Activated naive CD4-positive, alpha-beta T cell treated with anti-CD3 and anti-CD28 coated beads, Interleukin-2, amount 50 U/mL, for 24 hours (primary cell): Measurements from ENCODE around the gene VEZT.
"Not testable (repeated sequence)": the region's sequence is repeated elsewhere in the genome, so short reads cannot be mapped to it uniquely, and the experiment has no call there.

Experiments
- H3K27ac Mint-ChIP-seq: one replicate; pipeline ENCODE4 v1.8.0; 2021; ENCODE audit warnings: mild to moderate bottlenecking, mixed read lengths
- H3K27me3 Mint-ChIP-seq: one replicate; pipeline ENCODE4 v1.8.0; 2021; ENCODE audit warnings: mixed read lengths
- H3K36me3 Mint-ChIP-seq: one replicate; pipeline ENCODE4 v1.8.0; 2021; ENCODE audit warnings: mixed read lengths
- H3K4me1 Mint-ChIP-seq: one replicate; pipeline ENCODE4 v1.8.0; 2021; ENCODE audit warnings: mixed read lengths
- H3K4me3 Mint-ChIP-seq: one replicate; pipeline ENCODE4 v1.8.0; 2021; ENCODE audit warnings: mild to moderate bottlenecking, mixed read lengths
- H3K9me3 Mint-ChIP-seq: one replicate; pipeline ENCODE4 v1.8.0; 2021; ENCODE audit warnings: mixed read lengths

The VEZT gene

DNA sequence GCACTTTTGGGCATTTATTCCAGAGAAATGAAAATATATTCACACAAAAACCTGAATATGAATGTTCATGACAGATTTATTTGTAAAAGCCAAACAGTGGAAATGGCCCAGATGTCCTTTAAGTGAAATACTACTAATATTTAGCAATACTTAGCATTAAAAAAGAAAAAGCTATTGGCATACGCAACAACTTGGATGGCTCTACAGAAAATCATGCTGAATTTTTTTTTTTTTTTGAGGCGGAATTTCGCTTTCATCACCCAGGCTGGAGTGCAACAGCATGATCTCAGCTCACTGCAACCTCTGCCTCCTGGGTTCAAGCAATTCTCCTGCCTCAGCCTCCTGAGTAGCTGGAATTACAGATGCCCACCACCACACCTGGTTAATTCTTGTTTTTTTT is 24.5 kb upstream of the VEZT start:
- Mint-ChIP-seq H3K4me3 (no peak overlapping the region), H3K27me3 (no peaks in the 10 kb centered on the region), H3K4me1 (no peaks in the 10 kb centered on the region), H3K9me3 (no peaks in the 10 kb centered on the region), H3K36me3 (no peaks in the 10 kb centered on the region), H3K27ac (no peak overlapping the region)

DNA sequence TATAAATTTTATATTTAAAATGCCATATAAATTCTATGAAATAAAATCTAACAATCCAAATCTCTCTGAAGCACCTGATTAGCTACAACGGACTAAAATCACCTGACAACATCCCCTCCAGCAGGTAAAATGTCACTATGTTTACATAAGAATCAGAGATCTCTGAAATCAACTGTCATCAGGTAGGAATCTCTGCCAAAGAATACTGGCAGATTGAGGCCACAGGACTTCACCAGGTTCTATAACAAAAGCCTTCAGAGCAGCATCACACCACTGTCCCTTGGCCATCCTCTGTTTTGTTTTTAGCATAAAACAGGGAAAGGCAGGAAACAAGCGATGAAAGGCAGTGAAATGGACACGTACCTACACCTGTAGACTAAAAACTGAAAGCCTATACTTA is 22.5 kb upstream of the VEZT start:
- Mint-ChIP-seq H3K27me3 (no peaks in the 10 kb centered on the region), H3K9me3 (no peaks in the 10 kb centered on the region), H3K36me3 (no peaks in the 10 kb centered on the region), H3K4me3 (no peak overlapping the region), H3K27ac (no peak overlapping the region), H3K4me1 (no peaks in the 10 kb centered on the region)

DNA sequence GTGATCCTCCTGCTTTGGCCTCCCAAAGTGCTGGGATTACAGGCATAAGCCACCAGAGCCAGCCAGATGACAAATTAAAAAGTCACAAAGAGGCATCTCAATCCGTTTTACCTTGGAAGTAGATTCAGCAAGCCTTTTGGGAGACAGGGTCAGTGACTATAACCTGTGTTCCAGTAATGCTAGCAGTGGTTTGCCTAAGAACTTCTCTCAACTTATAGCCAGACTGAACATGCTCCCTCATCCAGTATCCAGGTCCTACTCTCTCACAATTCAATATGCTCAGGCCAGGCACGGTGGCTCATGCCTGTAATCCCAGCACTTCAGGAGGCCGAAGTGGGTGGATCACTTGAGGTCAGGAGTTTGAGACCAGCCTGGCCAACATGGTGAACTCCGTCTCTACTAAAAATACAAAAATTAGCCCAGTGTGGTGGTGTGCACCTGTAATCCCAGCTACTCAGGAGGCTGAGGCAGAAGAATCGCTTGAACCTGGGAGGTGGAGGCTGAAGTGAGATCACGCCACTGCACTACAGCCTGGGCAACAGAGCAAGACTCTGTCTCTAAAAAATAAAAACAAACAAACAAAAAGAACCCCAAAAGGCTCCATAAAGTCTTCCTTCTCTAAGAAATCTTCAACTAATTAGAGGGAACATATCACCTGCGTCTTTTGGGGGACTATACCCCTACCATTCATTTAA is 20.6 kb upstream of the VEZT start:
- H3K9me3 Mint-ChIP-seq, H3K36me3 Mint-ChIP-seq, H3K27ac Mint-ChIP-seq, H3K4me3 Mint-ChIP-seq, H3K4me1 Mint-ChIP-seq, H3K27me3 Mint-ChIP-seq: not testable (repeated sequence)

DNA sequence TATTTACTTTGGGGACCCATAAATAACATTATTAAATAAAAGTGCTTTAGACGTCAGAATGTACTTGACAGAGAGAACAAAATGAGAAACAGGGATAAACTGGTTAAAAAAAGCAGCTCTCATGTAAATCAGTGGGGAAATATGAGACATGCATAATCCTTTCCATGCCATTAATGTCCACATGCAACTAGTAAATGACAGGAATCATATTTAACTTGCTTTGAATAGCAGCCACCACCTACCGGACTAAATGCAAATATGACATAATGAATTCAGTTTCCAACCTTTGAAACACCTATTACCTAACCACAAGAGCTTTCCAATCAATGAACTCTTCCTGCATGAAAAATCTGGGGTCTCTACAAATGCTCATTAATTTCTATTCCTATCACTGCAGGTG is 20.0 kb upstream of the VEZT start:
- H3K27ac Mint-ChIP-seq, result no peak overlapping the region

DNA sequence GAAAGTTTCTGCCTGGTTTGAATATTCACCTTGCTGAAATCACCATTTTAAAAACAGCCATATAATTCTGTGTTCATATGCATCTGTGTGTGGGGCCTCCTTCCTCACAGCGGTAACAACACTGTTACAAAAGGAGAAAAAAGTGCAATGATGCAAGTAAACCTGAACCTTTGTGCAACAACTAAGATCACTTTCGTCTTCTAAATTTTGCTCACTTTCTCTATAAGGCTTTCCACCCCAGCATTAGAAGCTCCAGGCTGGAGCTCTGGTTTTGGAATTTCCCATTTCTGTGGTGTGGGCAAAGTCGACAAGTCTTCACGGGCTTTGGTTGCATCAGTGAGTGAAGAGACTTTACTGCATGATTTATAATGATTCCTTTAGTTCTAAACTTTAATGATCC is 18.7 kb upstream of the VEZT start:
- Mint-ChIP-seq H3K4me3 (no peak overlapping the region), H3K9me3 (no peaks in the 10 kb centered on the region), H3K4me1 (peaks cover 13% of the 10 kb centered on the region), H3K27me3 (no peaks in the 10 kb centered on the region), H3K27ac (no peak overlapping the region), H3K36me3 (no peaks in the 10 kb centered on the region)

More for the DNA sequence above, 20.0 kb upstream of the VEZT start:
- Mint-ChIP-seq H3K9me3 (no peaks in the 10 kb centered on the region), H3K4me3 (no peak overlapping the region), H3K27me3 (no peaks in the 10 kb centered on the region), H3K36me3 (no peaks in the 10 kb centered on the region), H3K4me1 (peaks cover 5% of the 10 kb centered on the region)

DNA sequence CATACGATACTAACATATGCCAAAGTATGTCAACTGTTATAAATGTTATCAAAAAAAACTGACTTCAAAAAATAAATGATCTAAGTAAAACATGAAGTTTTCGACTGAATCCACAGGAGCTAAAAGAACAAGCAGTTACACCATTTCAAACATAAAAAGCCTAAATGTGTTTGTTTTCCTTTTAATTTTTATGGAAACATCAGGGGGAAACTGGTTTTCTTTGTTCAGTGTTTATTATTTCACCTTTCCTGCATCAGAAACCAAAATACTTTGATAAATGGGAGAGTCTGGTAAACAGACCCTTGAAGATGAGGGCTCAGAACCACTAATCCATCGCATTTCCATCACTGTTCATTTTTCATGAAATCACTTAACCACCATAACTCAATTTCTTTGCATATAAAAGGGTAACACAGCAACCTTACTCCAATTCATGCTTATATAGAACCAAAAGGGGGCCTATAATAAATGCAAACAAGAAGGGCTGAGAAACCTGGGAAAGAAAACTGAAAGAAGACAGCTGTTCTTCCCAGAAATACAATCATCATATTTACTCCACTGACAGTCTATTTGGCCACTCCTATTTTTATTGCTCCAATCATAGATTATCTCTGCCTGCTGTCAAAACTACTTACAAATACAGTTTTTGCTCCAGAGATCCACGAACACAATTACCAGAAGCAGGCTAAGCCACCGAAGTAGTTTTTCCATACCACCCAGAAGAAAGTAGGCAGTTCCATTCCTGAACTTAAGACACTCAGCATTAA is 17.3 kb upstream of the VEZT start:
- H3K4me1 Mint-ChIP-seq, result peaks cover 13% of the 10 kb centered on the region
- H3K4me3 Mint-ChIP-seq, result no peak overlapping the region
- H3K27ac Mint-ChIP-seq, result no peak overlapping the region
- H3K9me3 Mint-ChIP-seq, result no peaks in the 10 kb centered on the region
- no peaks in the 10 kb centered on the region for H3K36me3 Mint-ChIP-seq
- no peaks in the 10 kb centered on the region for H3K27me3 Mint-ChIP-seq

DNA sequence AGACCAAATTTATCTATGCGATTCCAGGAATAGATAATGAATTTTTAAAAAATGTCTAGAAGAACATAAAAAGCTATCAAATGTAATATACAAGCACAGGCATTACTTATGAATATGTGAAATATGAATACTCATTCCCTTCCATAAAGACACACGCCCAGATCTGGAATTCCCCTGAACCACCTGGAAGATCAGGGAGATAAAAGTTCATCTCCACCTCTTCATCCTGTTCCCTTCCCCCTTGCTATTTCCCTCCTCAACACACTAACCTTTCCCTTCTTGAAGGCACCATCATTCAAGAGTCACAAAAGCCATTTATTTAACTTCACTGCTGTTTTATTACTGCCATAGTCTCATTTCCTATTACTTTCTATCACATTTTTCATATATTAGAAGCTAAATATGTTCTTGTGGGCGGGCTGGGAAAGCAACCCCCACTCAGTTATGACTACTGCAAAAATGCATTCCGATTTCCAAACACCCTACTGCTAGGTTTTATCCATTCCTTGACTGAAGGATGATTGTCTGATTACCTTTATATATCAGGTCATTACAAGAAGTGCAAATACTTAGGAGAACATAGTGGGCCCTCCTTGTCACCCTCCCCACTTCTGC is 16.4 kb upstream of the VEZT start:
- no peaks in the 10 kb centered on the region for H3K9me3 Mint-ChIP-seq
- H3K4me3 Mint-ChIP-seq, result no peak overlapping the region
- no peaks in the 10 kb centered on the region for H3K36me3 Mint-ChIP-seq
- H3K27ac Mint-ChIP-seq, result no peak overlapping the region
- H3K4me1 Mint-ChIP-seq, result peaks cover 13% of the 10 kb centered on the region
- H3K27me3 Mint-ChIP-seq, result no peaks in the 10 kb centered on the region

DNA sequence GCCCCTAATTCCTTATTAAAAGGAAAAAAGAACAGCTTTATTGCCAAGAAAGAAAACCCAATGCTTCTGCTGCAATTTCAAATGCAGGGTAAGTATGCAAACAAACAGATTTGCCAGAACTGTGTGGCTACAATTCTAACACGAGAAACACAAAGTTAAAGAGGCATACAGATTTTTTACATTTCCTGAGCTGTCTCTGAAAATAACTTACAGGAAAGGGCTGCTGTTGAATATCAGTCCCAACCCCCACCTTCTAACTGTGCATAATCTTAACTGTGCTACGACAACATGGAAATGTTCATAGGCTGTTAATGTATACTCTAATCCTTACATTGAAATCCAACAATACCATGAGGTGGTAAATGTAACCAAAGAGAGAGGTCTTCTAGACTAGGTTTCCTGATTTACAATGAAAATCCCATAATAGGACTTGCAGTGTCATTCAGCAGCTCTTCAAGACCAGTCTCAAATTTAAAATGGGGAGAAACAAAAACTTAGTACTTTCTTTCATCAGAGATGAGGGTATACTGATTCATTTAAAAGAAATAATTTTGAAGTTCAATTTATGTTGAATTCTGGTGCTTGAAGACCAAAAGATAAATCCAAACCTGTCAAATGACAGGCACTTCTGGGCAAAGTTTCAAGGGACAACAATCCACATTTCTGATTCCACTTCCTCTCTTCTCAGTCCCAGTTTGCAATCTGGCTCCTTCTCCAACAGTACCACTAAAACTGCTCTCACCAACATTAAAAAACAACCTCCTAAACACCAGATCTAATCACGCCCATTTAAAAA is 14.7 kb upstream of the VEZT start:
- Mint-ChIP-seq H3K4me3 (no peak overlapping the region), H3K9me3 (no peaks in the 10 kb centered on the region), H3K4me1 (peaks cover 13% of the 10 kb centered on the region), H3K27ac (no peak overlapping the region), H3K27me3 (no peaks in the 10 kb centered on the region), H3K36me3 (no peaks in the 10 kb centered on the region)

DNA sequence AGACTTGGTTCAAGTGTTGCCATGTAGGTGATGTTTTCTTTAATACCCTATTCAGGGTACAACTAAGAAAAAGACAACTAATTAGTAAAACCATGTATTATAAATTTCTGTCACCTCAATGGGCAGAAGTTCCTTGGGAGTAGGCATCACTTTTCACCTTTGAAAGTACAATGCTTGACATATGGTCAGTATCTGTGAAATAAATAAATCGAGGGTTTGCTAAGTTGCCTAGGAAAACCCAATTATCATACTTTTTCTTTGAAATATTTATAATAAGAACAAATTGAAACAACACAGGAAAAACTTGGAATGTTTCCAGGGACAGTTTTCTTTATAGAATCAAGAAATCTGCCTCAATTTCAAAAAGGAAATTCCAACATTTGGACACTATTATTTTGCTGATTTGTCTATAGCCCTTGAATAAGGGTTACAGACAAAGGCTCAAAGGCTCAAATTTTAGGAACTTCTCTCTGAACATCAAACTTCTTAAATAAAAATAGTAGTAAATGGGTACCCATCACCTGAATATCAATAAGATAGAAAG is 14.0 kb upstream of the VEZT start:
- Mint-ChIP-seq H3K36me3 (no peaks in the 10 kb centered on the region), H3K4me3 (no peak overlapping the region), H3K27me3 (no peaks in the 10 kb centered on the region), H3K9me3 (no peaks in the 10 kb centered on the region), H3K4me1 (peaks cover 13% of the 10 kb centered on the region), H3K27ac (no peak overlapping the region)

DNA sequence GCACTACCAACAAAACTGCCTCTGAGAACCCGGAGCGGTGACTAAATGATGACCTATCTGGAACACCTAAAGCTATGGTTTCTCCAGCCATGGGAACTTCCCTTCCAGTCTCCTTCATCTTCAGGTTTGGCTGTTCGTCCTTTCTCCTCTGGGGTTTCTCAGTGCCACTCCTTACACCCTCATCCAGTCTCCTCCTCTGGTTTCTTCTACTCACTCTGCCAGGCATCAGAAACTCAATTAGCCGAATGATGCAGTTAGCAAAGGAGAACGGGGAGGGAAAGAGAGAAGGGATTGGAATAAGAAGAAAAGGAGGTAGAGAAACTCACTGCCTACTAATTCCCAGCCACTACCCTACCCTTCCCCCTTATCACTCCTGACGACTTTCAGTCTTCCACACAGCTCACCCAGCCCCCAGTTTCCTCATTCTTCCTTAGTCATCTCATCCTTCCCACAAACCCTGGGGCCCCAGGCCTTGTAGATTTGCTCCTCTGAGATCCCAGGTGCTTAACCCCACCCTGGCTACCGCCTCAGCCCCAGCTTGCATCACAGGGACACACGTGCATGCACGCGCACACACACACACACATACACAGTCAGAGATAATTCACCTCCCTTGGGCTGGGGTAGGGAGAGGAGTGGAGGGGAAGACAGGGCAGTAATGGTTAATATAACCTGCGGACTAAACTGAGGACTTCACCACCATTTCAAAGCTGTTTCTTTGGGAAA is 13.3 kb upstream of the VEZT start:
- H3K4me1 Mint-ChIP-seq, result peaks cover 13% of the 10 kb centered on the region
- H3K27ac Mint-ChIP-seq, result no peak overlapping the region
- no peaks in the 10 kb centered on the region for H3K36me3 Mint-ChIP-seq
- no peak overlapping the region for H3K4me3 Mint-ChIP-seq
- no peaks in the 10 kb centered on the region for H3K9me3 Mint-ChIP-seq
- no peaks in the 10 kb centered on the region for H3K27me3 Mint-ChIP-seq

DNA sequence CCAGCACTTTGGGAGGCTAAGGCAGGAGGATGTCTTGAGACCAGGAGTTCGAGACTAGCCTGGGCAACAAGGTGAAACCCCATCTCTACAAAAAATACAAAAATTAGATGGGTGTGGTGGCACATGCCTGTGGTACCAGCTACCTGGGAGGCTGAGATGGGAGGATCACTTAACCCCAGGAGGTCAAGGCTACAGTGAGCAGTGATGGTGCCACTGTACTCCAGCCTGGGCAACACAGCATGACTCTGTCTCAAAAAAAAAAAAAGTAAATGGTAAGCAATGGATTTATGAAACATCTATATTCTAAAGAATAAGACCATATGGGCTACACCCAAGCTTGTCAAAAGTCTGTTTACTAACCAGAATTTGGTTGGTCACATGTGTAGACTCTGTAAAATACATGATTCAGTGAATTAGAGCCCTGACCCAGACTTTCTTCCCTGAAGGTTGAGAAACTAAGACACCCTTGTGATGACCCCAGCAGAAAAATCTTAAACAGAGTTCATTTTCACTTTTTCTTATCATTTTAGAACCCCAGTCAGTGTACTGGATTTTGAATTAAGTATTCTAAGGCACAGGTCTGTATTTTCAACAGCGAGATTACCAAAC is 12.5 kb upstream of the VEZT start:
- Mint-ChIP-seq H3K36me3 (no peaks in the 10 kb centered on the region), H3K27ac (no peak overlapping the region), H3K4me1 (peaks cover 13% of the 10 kb centered on the region), H3K4me3 (no peak overlapping the region), H3K27me3 (no peaks in the 10 kb centered on the region), H3K9me3 (no peaks in the 10 kb centered on the region)

DNA sequence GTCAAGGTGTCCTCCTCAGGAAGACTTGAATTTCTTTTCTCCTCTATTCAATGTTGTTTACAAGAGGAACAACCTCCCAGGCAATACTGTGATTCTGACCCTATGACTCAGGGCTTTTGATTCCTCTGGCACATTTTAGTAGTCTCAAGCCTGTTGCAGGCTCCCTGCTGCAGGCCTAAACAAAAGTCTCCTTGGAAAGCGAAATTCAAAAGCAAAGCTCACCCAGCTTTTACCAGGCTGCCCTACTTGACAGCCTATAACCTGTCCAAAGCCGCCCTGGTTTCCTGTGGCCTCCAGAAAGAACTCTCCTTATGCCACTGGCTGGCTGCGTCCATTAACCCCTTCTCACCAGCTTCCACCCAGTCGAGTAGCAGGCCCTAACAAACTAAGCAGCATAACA is 11.9 kb upstream of the VEZT start:
- Mint-ChIP-seq H3K9me3 (no peaks in the 10 kb centered on the region), H3K27ac (no peak overlapping the region), H3K27me3 (no peaks in the 10 kb centered on the region), H3K4me3 (no peak overlapping the region), H3K36me3 (no peaks in the 10 kb centered on the region), H3K4me1 (peaks cover 13% of the 10 kb centered on the region)

DNA sequence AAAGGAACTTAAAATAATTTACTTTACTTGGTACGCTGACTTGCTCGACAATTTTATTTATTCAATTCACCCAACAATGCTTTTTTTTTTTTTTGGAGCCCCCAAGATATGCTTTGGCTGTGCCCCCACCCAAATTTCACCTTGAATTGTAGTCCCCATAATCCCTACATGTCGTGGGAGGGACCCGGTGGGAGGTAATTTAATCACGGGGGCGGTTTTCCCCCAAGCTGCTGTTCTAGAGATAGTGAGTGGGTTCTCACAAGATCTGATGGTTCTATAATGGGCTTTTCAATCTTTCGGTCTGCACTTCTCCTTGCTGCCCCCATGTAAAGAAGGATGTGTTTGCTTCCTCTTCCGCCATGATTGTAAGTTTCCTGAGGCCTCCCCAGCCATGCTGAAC is 10.7 kb upstream of the VEZT start:
- H3K9me3 Mint-ChIP-seq, result no peaks in the 10 kb centered on the region
- H3K27me3 Mint-ChIP-seq, result no peaks in the 10 kb centered on the region
- H3K36me3 Mint-ChIP-seq, result no peaks in the 10 kb centered on the region
- no peak overlapping the region for H3K4me3 Mint-ChIP-seq
- H3K4me1 Mint-ChIP-seq, result peaks cover 8% of the 10 kb centered on the region
- H3K27ac Mint-ChIP-seq, result no peak overlapping the region

DNA sequence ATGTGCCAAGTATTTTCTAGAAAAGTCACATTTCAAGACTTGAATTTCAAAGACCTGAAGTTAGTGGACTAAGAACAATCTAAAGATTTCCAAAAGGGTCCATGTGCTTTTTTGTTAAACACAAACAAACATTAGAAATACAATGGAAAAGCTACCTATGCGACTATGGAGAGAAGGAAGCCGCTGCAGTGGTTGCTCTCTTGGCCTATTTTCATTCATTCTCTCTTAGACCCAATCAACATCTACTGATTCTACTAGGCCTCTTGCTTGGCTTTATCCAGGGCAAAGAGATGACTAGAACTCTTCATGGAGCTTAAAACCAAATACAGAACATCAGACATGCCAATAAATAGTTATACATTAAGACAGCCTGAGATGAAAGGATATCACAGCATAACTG is 10.2 kb upstream of the VEZT start:
- H3K27me3 Mint-ChIP-seq, result no peaks in the 10 kb centered on the region
- H3K9me3 Mint-ChIP-seq, result no peaks in the 10 kb centered on the region
- H3K27ac Mint-ChIP-seq, result no peak overlapping the region
- H3K36me3 Mint-ChIP-seq, result no peaks in the 10 kb centered on the region
- no peak overlapping the region for H3K4me3 Mint-ChIP-seq
- peaks cover 8% of the 10 kb centered on the region for H3K4me1 Mint-ChIP-seq

DNA sequence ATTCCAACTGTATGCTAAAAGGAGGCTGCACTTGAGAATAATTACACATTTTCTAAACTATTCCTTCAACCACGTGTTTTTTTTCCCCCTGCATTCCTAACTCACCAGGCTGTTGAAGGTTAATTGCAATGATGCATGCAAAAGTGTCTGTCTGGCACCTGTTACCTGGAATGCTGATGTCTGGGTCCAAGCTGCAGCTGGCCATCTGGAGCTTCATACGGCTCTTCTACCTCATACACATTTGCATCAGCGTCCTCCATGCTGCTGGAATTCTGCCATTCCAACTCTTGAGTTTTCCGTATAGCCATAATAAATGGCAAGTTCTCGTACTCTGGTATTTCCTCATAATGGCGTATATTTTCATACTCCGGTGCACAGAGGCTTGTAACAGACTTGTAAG is 8.9 kb upstream of the VEZT start:
- no peaks in the 10 kb centered on the region for H3K27me3 Mint-ChIP-seq
- no peak overlapping the region for H3K4me3 Mint-ChIP-seq
- H3K27ac Mint-ChIP-seq, result no peak overlapping the region
- no peaks in the 10 kb centered on the region for H3K9me3 Mint-ChIP-seq
- no peaks in the 10 kb centered on the region for H3K36me3 Mint-ChIP-seq
- H3K4me1 Mint-ChIP-seq, result no peaks in the 10 kb centered on the region
